ENCODE results near the gene CCSER2. TPM values are rescaled to one million over a fixed set of nuclear protein-coding genes. Genes with fewer than 3 reads are reported as not detected.

The CCSER2 gene
- total RNA-seq, 1 donor from 2014 or later = 80.2 TPM

GRCh38 chr10:84290235-84290634 is 38.2 kb upstream of the CCSER2 start:
- Mint-ChIP-seq H3K9me3 (ENCODE audit: unreplicated experiment) (no peaks in the 10 kb centered on the region), H3K27me3 (ENCODE audit: unreplicated experiment) (no peaks in the 10 kb centered on the region), H3K4me1 (ENCODE audit: unreplicated experiment) (peaks cover 16% of the 10 kb centered on the region), H3K4me3 (ENCODE audit: unreplicated experiment) (no peak overlapping the region), H3K36me3 (ENCODE audit: low read depth, unreplicated experiment) (no peaks in the 10 kb centered on the region), H3K27ac (ENCODE audit: unreplicated experiment) (no peak overlapping the region)
- no peak for DNase-seq (ENCODE audit: low spot score)
- no peak for TF ChIP-seq CTCF (IDR thresholded peaks at IDR 0.05; ENCODE audit: unreplicated experiment)

DNA sequence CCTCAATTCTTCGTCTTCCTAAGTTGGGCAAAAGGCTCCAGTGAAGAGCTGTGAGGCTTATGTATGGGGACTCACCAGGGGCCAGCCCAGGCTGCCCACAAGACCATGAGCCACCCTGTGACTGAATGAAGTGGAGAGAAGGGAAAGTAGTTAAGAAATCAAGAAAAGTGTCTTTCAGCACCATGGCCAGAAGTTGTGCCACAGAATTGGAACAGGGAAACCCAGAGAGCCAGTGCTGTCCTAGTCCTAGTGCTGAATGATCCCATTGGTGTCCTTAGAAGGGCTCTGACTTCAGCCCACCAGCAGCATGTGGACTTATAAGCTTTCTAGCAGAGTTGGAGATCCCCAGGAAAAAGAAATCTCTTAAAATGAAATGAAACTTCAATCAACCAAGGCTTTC is 37.0 kb upstream of the CCSER2 start:
- Mint-ChIP-seq H3K4me3 (ENCODE audit: unreplicated experiment) (no peak overlapping the region), H3K4me1 (ENCODE audit: unreplicated experiment) (peaks cover 25% of the 10 kb centered on the region), H3K27me3 (ENCODE audit: unreplicated experiment) (no peaks in the 10 kb centered on the region), H3K9me3 (ENCODE audit: unreplicated experiment) (no peaks in the 10 kb centered on the region), H3K36me3 (ENCODE audit: low read depth, unreplicated experiment) (no peaks in the 10 kb centered on the region), H3K27ac (ENCODE audit: unreplicated experiment) (no peak overlapping the region)
- no peak for TF ChIP-seq CTCF (IDR thresholded peaks at IDR 0.05; ENCODE audit: unreplicated experiment)
- peak; percentile 43 for DNase-seq (ENCODE audit: low spot score)

GRCh38 chr10:84292502-84292901 is 35.9 kb upstream of the CCSER2 start:
- Mint-ChIP-seq H3K9me3 (ENCODE audit: unreplicated experiment) (no peaks in the 10 kb centered on the region), H3K4me1 (ENCODE audit: unreplicated experiment) (peaks cover 32% of the 10 kb centered on the region), H3K36me3 (ENCODE audit: low read depth, unreplicated experiment) (no peaks in the 10 kb centered on the region), H3K27ac (ENCODE audit: unreplicated experiment) (no peak overlapping the region), H3K27me3 (ENCODE audit: unreplicated experiment) (peaks cover 1% of the 10 kb centered on the region), H3K4me3 (ENCODE audit: unreplicated experiment) (no peak overlapping the region)
- no peak for DNase-seq (ENCODE audit: low spot score)
- no peak for TF ChIP-seq CTCF (IDR thresholded peaks at IDR 0.05; ENCODE audit: unreplicated experiment)

GRCh38 chr10:84293171-84293570 is 35.2 kb upstream of the CCSER2 start:
- no peak for TF ChIP-seq CTCF (IDR thresholded peaks at IDR 0.05; ENCODE audit: unreplicated experiment)
- H3K9me3 Mint-ChIP-seq (ENCODE audit: unreplicated experiment) = no peaks in the 10 kb centered on the region
- H3K4me1 Mint-ChIP-seq (ENCODE audit: unreplicated experiment) = peaks cover 35% of the 10 kb centered on the region
- no peak overlapping the region for H3K27ac Mint-ChIP-seq (ENCODE audit: unreplicated experiment)
- H3K4me3 Mint-ChIP-seq (ENCODE audit: unreplicated experiment) = no peak overlapping the region
- peaks cover 1% of the 10 kb centered on the region for H3K27me3 Mint-ChIP-seq (ENCODE audit: unreplicated experiment)
- no peak for DNase-seq (ENCODE audit: low spot score)
- no peaks in the 10 kb centered on the region for H3K36me3 Mint-ChIP-seq (ENCODE audit: low read depth, unreplicated experiment)

- DNase-seq (ENCODE audit: low spot score) = no peak
- Mint-ChIP-seq H3K4me1 (ENCODE audit: unreplicated experiment) (peaks cover 39% of the 10 kb centered on the region), H3K9me3 (ENCODE audit: unreplicated experiment) (no peaks in the 10 kb centered on the region), H3K36me3 (ENCODE audit: low read depth, unreplicated experiment) (no peaks in the 10 kb centered on the region), H3K27ac (ENCODE audit: unreplicated experiment) (no peak overlapping the region), H3K27me3 (ENCODE audit: unreplicated experiment) (peaks cover 1% of the 10 kb centered on the region), H3K4me3 (ENCODE audit: unreplicated experiment) (no peak overlapping the region)
- TF ChIP-seq CTCF (IDR thresholded peaks at IDR 0.05; ENCODE audit: unreplicated experiment) = no peak
Observed at GRCh38 chr10:84293574-84294016, 34.8 kb upstream of the CCSER2 start.
